Natural killer cell (primary cell): ENCODE data around the gene KRT5. TPM values are rescaled to one million over a fixed set of nuclear protein-coding genes. Genes with fewer than 3 reads are reported as not detected.

Experiments
- ATAC-seq, 3 donors: fragments of 150-1000 bp in 2 of 3; fragments of 200-7000 bp in 1 of 3; cut with Tn5 transposase; 1 replicate in 1 of 3; 2 replicates in 2 of 3; pipeline ENCODE4 v1.10.0; 2021; ENCODE audit warnings: mild to moderate bottlenecking in 2 of 3, moderate library complexity in 2 of 3
- DNase-seq, 2 donors: peaks; one replicate each; pipeline versions ENCODE4 v3.0.0 to v3.0.0-alpha.2; 2013 to 2021; ENCODE audit warnings: mixed read lengths in 1 of 2
- H3K27ac ChIP-seq: one replicate; pipeline ENCODE4 v1.5.1; 2013; ENCODE audit warnings: mild to moderate bottlenecking, low read length
- H3K27me3 ChIP-seq: one replicate; pipeline ENCODE4 v1.6.1; 2013; ENCODE audit warnings: low read length; ENCODE audit not compliant: control insufficient read depth, insufficient read depth
- H3K36me3 ChIP-seq: one replicate; pipeline ENCODE4 v1.6.1; 2013; ENCODE audit warnings: low read length; ENCODE audit not compliant: control insufficient read depth, insufficient read depth
- H3K4me1 ChIP-seq: one replicate; pipeline ENCODE4 v1.6.1; 2013; ENCODE audit warnings: low read length; ENCODE audit not compliant: control insufficient read depth, insufficient read depth
- H3K4me3 ChIP-seq: one replicate; pipeline ENCODE4 v1.5.1; 2013; ENCODE audit warnings: low read length
- H3K9me3 ChIP-seq: one replicate; pipeline ENCODE4 v1.6.1; 2013; ENCODE audit warnings: low read length; ENCODE audit not compliant: control insufficient read depth, insufficient read depth
- H3K27ac Mint-ChIP-seq, 2 donors: one replicate each; pipeline ENCODE4 v1.8.0; 2022; ENCODE audit warnings: mild to moderate bottlenecking in 2 of 2, mixed read lengths in 2 of 2, moderate library complexity in 1 of 2
- H3K27me3 Mint-ChIP-seq, 2 donors: one replicate each; pipeline ENCODE4 v1.8.0; 2022; ENCODE audit warnings: low read depth in 2 of 2, mixed read lengths in 2 of 2
- H3K36me3 Mint-ChIP-seq: one replicate; pipeline ENCODE4 v1.8.0; 2022; ENCODE audit warnings: mixed read lengths
- H3K4me1 Mint-ChIP-seq, 2 donors: one replicate each; pipeline ENCODE4 v1.8.0; 2022; ENCODE audit warnings: mixed read lengths in 2 of 2
- H3K4me3 Mint-ChIP-seq: one replicate; pipeline ENCODE4 v1.8.0; 2022; ENCODE audit warnings: mild to moderate bottlenecking, moderate library complexity, mixed read lengths
- H3K9me3 Mint-ChIP-seq, 2 donors: one replicate each; pipeline ENCODE4 v1.8.0; 2022; ENCODE audit warnings: mixed read lengths in 2 of 2
- CTCF ChIP-seq: fragments of 200-600 bp; IDR thresholded peaks from one replicate; pipeline ENCODE4 v1.8.0; 2022; ENCODE audit warnings: antibody characterized with exemption
- WGBS: methylation state at CpG from one replicate; pipeline ENCODE4 v1.1.7; 2013; ENCODE audit warnings: missing lambda C conversion rate; ENCODE audit not compliant: insufficient coverage; 5-methylcytosine and 5-hydroxymethylcytosine counted together
- intact Hi-C: fragments of 100-400 bp; cut with micrococcal nuclease; formaldehyde crosslinking; loops from one replicate; pipeline ENCODE4 v1.14.2; 2022
- total RNA-seq, 4 donors: library from RNA; stranded (reverse); fragments of 120-200 nt in 1 of 4; gene quantifications; one replicate each; pipeline versions ENCODE4 v1.2.3 to v1.2.4, GENCODE V29; 2013 to 2022

The KRT5 gene
- total RNA-seq, 3 donors from 2014 or later (not counting 1 experiment from before 2014, with no cell fraction given) = 0.40 to 0.70 TPM; not detected in 1

- no peak for ATAC-seq
- H3K4me3 Mint-ChIP-seq = no peak overlapping the region
- H3K9me3 Mint-ChIP-seq = no peaks in the 10 kb centered on the region
Measured at GRCh38 chr12:52522346-52523011, 2.3 kb upstream of the KRT5 start.

GRCh38 chr12:52521568-52522266, 1.5 kb upstream of the KRT5 start:
- peaks cover 3 to 9% of the 10 kb centered on the region in 2 donors for H3K27me3 Mint-ChIP-seq
- WGBS = 81% methylated on average over 9 of the region's 10 CpGs
- H3K36me3 Mint-ChIP-seq = no peaks in the 10 kb centered on the region
- peak in 1 of 2 donors; percentile 12 for DNase-seq
- no peaks in the 10 kb centered on the region for H3K9me3 Mint-ChIP-seq
- H3K27me3 ChIP-seq = no peaks in the 10 kb centered on the region
- peaks cover 15 to 20% of the 10 kb centered on the region in 2 donors for H3K4me1 Mint-ChIP-seq
- intact Hi-C loops = no loop called here
- peak in 1 of 3 donors; percentile 24 for ATAC-seq
- no peaks in the 10 kb centered on the region for H3K9me3 ChIP-seq
- H3K36me3 ChIP-seq = no peaks in the 10 kb centered on the region
- peak overlapping the region in 1 of 2 donors; percentile 67 for H3K27ac Mint-ChIP-seq
- no peak overlapping the region for H3K27ac ChIP-seq
- H3K4me3 Mint-ChIP-seq = no peak overlapping the region
- no peak for TF ChIP-seq CTCF
- H3K4me3 ChIP-seq = no peak overlapping the region
- H3K4me1 ChIP-seq = peaks cover 27% of the 10 kb centered on the region

More at GRCh38 chr12:52522346-52523011, 2.3 kb upstream of the KRT5 start:
- Histone ChIP-seq H3K36me3 (no peaks in the 10 kb centered on the region), H3K27ac (no peak overlapping the region), H3K4me3 (no peak overlapping the region), H3K27me3 (no peaks in the 10 kb centered on the region), H3K4me1 (peaks cover 34% of the 10 kb centered on the region), H3K9me3 (no peaks in the 10 kb centered on the region)
- peaks cover 22 to 28% of the 10 kb centered on the region in 2 donors for H3K4me1 Mint-ChIP-seq
- 84% methylated on average over 10 of the region's 10 CpGs for WGBS
- no peaks in the 10 kb centered on the region for H3K36me3 Mint-ChIP-seq
- peak in 1 of 2 donors; percentile 7 for DNase-seq
- no peak for TF ChIP-seq CTCF
- intact Hi-C loops = no loop called here
- H3K27ac Mint-ChIP-seq = no peak overlapping the region
- H3K27me3 Mint-ChIP-seq = peaks cover 3 to 9% of the 10 kb centered on the region in 2 donors

- H3K27me3 Mint-ChIP-seq = peaks cover 3 to 9% of the 10 kb centered on the region in 2 donors
- DNase-seq (peak in 1 of 2 donors; percentile 4), ATAC-seq (no peak)
- no peak overlapping the region for H3K27ac Mint-ChIP-seq
- Histone ChIP-seq H3K9me3 (no peaks in the 10 kb centered on the region), H3K27ac (no peak overlapping the region), H3K4me1 (peaks cover 21% of the 10 kb centered on the region), H3K36me3 (no peaks in the 10 kb centered on the region), H3K27me3 (no peaks in the 10 kb centered on the region), H3K4me3 (no peak overlapping the region)
- WGBS = 88% methylated on average over 10 of the region's 10 CpGs
- intact Hi-C loops = no loop called here
- H3K4me1 Mint-ChIP-seq = peaks cover 11 to 15% of the 10 kb centered on the region in 2 donors
- H3K4me3 Mint-ChIP-seq = no peak overlapping the region
- no peaks in the 10 kb centered on the region for H3K36me3 Mint-ChIP-seq
- no peaks in the 10 kb centered on the region for H3K9me3 Mint-ChIP-seq
- TF ChIP-seq CTCF = no peak
Measured at GRCh38 chr12:52521175-52521567, 977 bp upstream of the KRT5 start.
